Mucosa of gallbladder (tissue), 1 donor: ENCODE measurements around the gene TNKS1BP1. TPM values are rescaled to one million over a fixed set of nuclear protein-coding genes. Genes with fewer than 3 reads are reported as not detected.

ENCODE experiments used
- DNase-seq: peaks from one replicate; pipeline ENCODE4 v3.0.0-alpha.2; 2020; ENCODE audit warnings: low spot score
- total RNA-seq: library from RNA; stranded (reverse); gene quantifications from one replicate; pipeline ENCODE4 v1.2.1, GENCODE V29; 2021
- donor health status: DM: no; HTN: no; CAD: no.

TNKS1BP1 gene
- total RNA-seq, 1 donor from 2014 or later, result 226 TPM

GRCh38 chr11:57330029-57330428, 5.3 kb upstream of the TNKS1BP1 start:
- DNase-seq, result no peak

- DNase-seq, result no peak
Measured at GRCh38 chr11:57327721-57328120, 3.0 kb upstream of the TNKS1BP1 start.

GRCh38 chr11:57325735-57326048, 940 bp upstream of the TNKS1BP1 start:
- peak; percentile 40 for DNase-seq

- no peak for DNase-seq
Measured at GRCh38 chr11:57324154-57324885, 432 bp downstream of the TNKS1BP1 start.

GRCh38 chr11:57323855-57324153, 948 bp downstream of the TNKS1BP1 start:
- DNase-seq, result no peak

GRCh38 chr11:57323167-57323854, 1.4 kb downstream of the TNKS1BP1 start:
- DNase-seq, result no peak

GRCh38 chr11:57322256-57323166, 2.2 kb downstream of the TNKS1BP1 start:
- peak; percentile 92 for DNase-seq

GRCh38 chr11:57321388-57322255, 3.1 kb downstream of the TNKS1BP1 start:
- DNase-seq, result no peak

GRCh38 chr11:57320719-57321387, 3.9 kb downstream of the TNKS1BP1 start:
- DNase-seq, result no peak

GRCh38 chr11:57320067-57320718, 4.6 kb downstream of the TNKS1BP1 start:
- DNase-seq, result no peak

- no peak for DNase-seq
Measured at GRCh38 chr11:57318178-57318577, 6.6 kb downstream of the TNKS1BP1 start.

GRCh38 chr11:57316017-57316416, 8.7 kb downstream of the TNKS1BP1 start:
- no peak for DNase-seq

- DNase-seq, result peak; percentile 53
Measured at GRCh38 chr11:57315491-57315890, 9.3 kb downstream of the TNKS1BP1 start.

GRCh38 chr11:57314221-57314973, 10.4 kb downstream of the TNKS1BP1 start:
- DNase-seq, result no peak

- DNase-seq, result no peak
Measured at GRCh38 chr11:57313788-57314135, 11.0 kb downstream of the TNKS1BP1 start.

- DNase-seq, result peak; percentile 47
Measured at GRCh38 chr11:57313071-57313787, 11.5 kb downstream of the TNKS1BP1 start.

GRCh38 chr11:57312511-57313021, 12.2 kb downstream of the TNKS1BP1 start:
- no peak for DNase-seq

- DNase-seq, result peak; percentile 93
Measured at GRCh38 chr11:57311109-57311936, 13.4 kb downstream of the TNKS1BP1 start.
